WTC11 (cell line): ENCODE results near the gene SLBP. TPM values are rescaled to one million over a fixed set of nuclear protein-coding genes. Genes with fewer than 3 reads are reported as not detected.

Source experiments
- ATAC-seq: fragments of 200-7000 bp; cut with Tn5 transposase; 2 replicates; pipeline ENCODE4 v1.10.0; 2021; ENCODE audit warnings: mild to moderate bottlenecking, moderate library complexity
- CTCF ChIA-PET: fragments of 300-600 bp; sonication (Branson Sonifier 250); formaldehyde crosslinking; loops from one replicate; lab custom pipeline; 2021; ENCODE audit warnings: antibody characterized with exemption; lab: Charles Lee
- POLR2A ChIA-PET: fragments of 350-600 bp; sonication (Branson Sonifier 250); formaldehyde crosslinking; loops from one replicate; lab custom pipeline; 2021; ENCODE audit warnings: antibody characterized with exemption; lab: Charles Lee
- DNase-seq: peaks from one replicate; pipeline ENCODE4 v3.0.0; 2021; ENCODE audit warnings: low spot score
- H3K27ac Mint-ChIP-seq: 2 replicates; pipeline ENCODE4 v1.8.0; 2021; ENCODE audit warnings: mixed read lengths
- H3K27me3 Mint-ChIP-seq: 2 replicates; pipeline ENCODE4 v1.8.0; 2021; ENCODE audit warnings: low read depth, mild to moderate bottlenecking, moderate library complexity, mixed read lengths
- H3K36me3 Mint-ChIP-seq: 2 replicates; pipeline ENCODE4 v1.8.0; 2021; ENCODE audit warnings: mixed read lengths
- H3K4me1 Mint-ChIP-seq: 2 replicates; pipeline ENCODE4 v1.8.0; 2022; ENCODE audit warnings: mixed read lengths
- H3K4me3 Mint-ChIP-seq: 2 replicates; pipeline ENCODE4 v1.8.0; 2021; ENCODE audit warnings: mild to moderate bottlenecking, moderate library complexity, mixed read lengths
- H3K9me3 Mint-ChIP-seq: 2 replicates; pipeline ENCODE4 v1.8.0; 2021; ENCODE audit warnings: mixed read lengths
- AFF4 ChIP-seq: sonication (generic); formaldehyde crosslinking; IDR thresholded peaks from 2 replicates; pipeline ENCODE4 v1.8.1; 2023; ENCODE audit warnings: mild to moderate bottlenecking, missing genetic modification reagents, borderline replicate concordance
- ATF1 ChIP-seq: sonication (generic); formaldehyde crosslinking; IDR thresholded peaks from 2 replicates; pipeline ENCODE4 v1.8.1; 2023; ENCODE audit warnings: mild to moderate bottlenecking, moderate library complexity, missing genetic modification reagents
- CREM ChIP-seq: sonication (generic); formaldehyde crosslinking; IDR thresholded peaks from 2 replicates; pipeline ENCODE4 v1.8.1; 2022; ENCODE audit warnings: mild to moderate bottlenecking, missing genetic modification reagents, moderate library complexity
- GABPB1 ChIP-seq: sonication (generic); formaldehyde crosslinking; IDR thresholded peaks from 2 replicates; pipeline ENCODE4 v1.8.1; 2023; ENCODE audit warnings: mild to moderate bottlenecking, missing genetic modification reagents
- GRHL2 ChIP-seq: fragments of 250-450 bp; sonication (Bioruptor Pico); IDR thresholded peaks from 2 replicates; pipeline ENCODE4 v1.8.0; 2022; ENCODE audit warnings: mild to moderate bottlenecking, moderate library complexity; ENCODE audit not compliant: insufficient replicate concordance, severe bottlenecking
- JAZF1 ChIP-seq: fragments of 250-450 bp; sonication (Bioruptor Pico); IDR thresholded peaks from 2 replicates; pipeline ENCODE4 v1.9.0; 2021; ENCODE audit warnings: moderate library complexity, mild to moderate bottlenecking, inconsistent platforms
- MLX ChIP-seq: sonication (generic); formaldehyde crosslinking; IDR thresholded peaks from 2 replicates; pipeline ENCODE4 v1.8.1; 2023; ENCODE audit warnings: mild to moderate bottlenecking, missing genetic modification reagents, moderate library complexity
- MXD4 ChIP-seq: fragments of 250-450 bp; sonication (Bioruptor Pico); IDR thresholded peaks from 2 replicates; pipeline ENCODE4 v1.8.0; 2021; ENCODE audit warnings: mild to moderate bottlenecking, moderate library complexity, borderline replicate concordance
- NFATC4 ChIP-seq: fragments of 250-450 bp; sonication (Bioruptor Pico); IDR thresholded peaks from 2 replicates; pipeline ENCODE4 v1.9.0; 2021; ENCODE audit warnings: mild to moderate bottlenecking
- NFE2L1 ChIP-seq: sonication (generic); formaldehyde crosslinking; IDR thresholded peaks from 2 replicates; pipeline ENCODE4 v1.8.1; 2023; ENCODE audit warnings: missing genetic modification reagents
- NR3C1 ChIP-seq: sonication (generic); formaldehyde crosslinking; conservative IDR thresholded peaks from 2 replicates; pipeline ENCODE4 v1.8.1; 2023; ENCODE audit warnings: low read depth, mild to moderate bottlenecking, missing genetic modification reagents
- TCF7 ChIP-seq: sonication (generic); formaldehyde crosslinking; IDR thresholded peaks from 2 replicates; pipeline ENCODE4 v1.8.0; 2022; ENCODE audit warnings: mild to moderate bottlenecking, low read depth, missing genetic modification reagents, moderate library complexity
- TEAD4 ChIP-seq: sonication (generic); formaldehyde crosslinking; IDR thresholded peaks from 2 replicates; pipeline ENCODE4 v1.8.0; 2022; ENCODE audit warnings: mild to moderate bottlenecking, missing genetic modification reagents
- ZNF396 ChIP-seq: fragments of 250-450 bp; sonication (Bioruptor Pico); IDR thresholded peaks from 2 replicates; pipeline ENCODE4 v1.8.0; 2021; ENCODE audit warnings: mild to moderate bottlenecking, moderate library complexity, borderline replicate concordance
- ZNF512 ChIP-seq: sonication (generic); formaldehyde crosslinking; IDR thresholded peaks from 2 replicates; pipeline ENCODE4 v1.8.1; 2022; ENCODE audit warnings: missing genetic modification reagents, borderline replicate concordance
- ZSCAN18 ChIP-seq: fragments of 250-450 bp; sonication (Bioruptor Pico); IDR thresholded peaks from 2 replicates; pipeline ENCODE4 v2.1.2; 2022; ENCODE audit warnings: mild to moderate bottlenecking, moderate library complexity
- total RNA-seq: library from RNA; stranded (reverse); gene quantifications from 3 replicates; pipeline ENCODE4 v1.2.3, GENCODE V29; 2021

SLBP gene
- total RNA-seq, 1 experiment from 2014 or later = 40.2 TPM

GRCh38 chr4:1757836-1758235 is 45.7 kb upstream of the SLBP start:
- no peak for ATAC-seq
- CTCF ChIA-PET = interaction anchor here (0.7 to 4.7 kb wide), 8 partner anchors 10 to 153 kb away, joined by 3 to 44 read pairs (median 4); no protein-coding TSS in a partner anchor

GRCh38 chr4:1756893-1757779 is 45.0 kb upstream of the SLBP start:
- Mint-ChIP-seq H3K4me1 (no peaks in the 10 kb centered on the region), H3K27ac (no peak overlapping the region), H3K27me3 (no peaks in the 10 kb centered on the region), H3K9me3 (no peaks in the 10 kb centered on the region), H3K4me3 (no peak overlapping the region), H3K36me3 (no peaks in the 10 kb centered on the region)
- ChIA-PET POLR2A (interaction anchor here (1.3 kb wide), 1 partner anchor 36 kb away, joined by 3 read pairs; the partner anchor contains the start of gene FGFR3), CTCF (interaction anchor here (0.7 to 4.7 kb wide), 6 partner anchors 9 to 154 kb away, joined by 3 to 44 read pairs (median 4); no protein-coding TSS in a partner anchor)
- DNase-seq (no peak), ATAC-seq (no peak)
- TF ChIP-seq JAZF1 = no peak
- TF ChIP-seq, all 79 proteins: peak for 0

More at GRCh38 chr4:1757836-1758235, 45.7 kb upstream of the SLBP start:
- Mint-ChIP-seq H3K4me3 (no peak overlapping the region), H3K27ac (no peak overlapping the region), H3K4me1 (no peaks in the 10 kb centered on the region), H3K36me3 (no peaks in the 10 kb centered on the region), H3K27me3 (no peaks in the 10 kb centered on the region), H3K9me3 (no peaks in the 10 kb centered on the region)
- no peak for DNase-seq
- no peak for TF ChIP-seq ZNF512 (CRISPR knock-in tag)
- no peak for TF ChIP-seq AFF4
- TF ChIP-seq MXD4 (CRISPR knock-in tag) = no peak
- TF ChIP-seq GABPB1 (CRISPR knock-in tag) = no peak
- TF ChIP-seq GRHL2 = no peak
- TF ChIP-seq TCF7 (CRISPR knock-in tag) = no peak
- no peak for TF ChIP-seq TEAD4 (CRISPR knock-in tag)
- POLR2A ChIA-PET = interaction anchor here (1.3 kb wide), 1 partner anchor 35 kb away, joined by 3 read pairs; the partner anchor contains the start of gene FGFR3

GRCh38 chr4:1756079-1756478 is 44.0 kb upstream of the SLBP start:
- no peak for TF ChIP-seq ATF1 (CRISPR knock-in tag)
- no peak for TF ChIP-seq ZSCAN18 (CRISPR knock-in tag)
- no peak for TF ChIP-seq NR3C1
- no peak for TF ChIP-seq ZNF396 (CRISPR knock-in tag)
- no peak for TF ChIP-seq NFATC4 (CRISPR knock-in tag)
- no peak for TF ChIP-seq MXD4 (CRISPR knock-in tag)
- no peak for TF ChIP-seq NFE2L1 (CRISPR knock-in tag)
- TF ChIP-seq MLX (CRISPR knock-in tag) = no peak
- TF ChIP-seq CREM (CRISPR knock-in tag) = no peak
- CTCF ChIA-PET = interaction anchor here (0.9 to 1.0 kb wide), 2 partner anchors 12 to 54 kb away, joined by 3 to 4 read pairs; no protein-coding TSS in a partner anchor
- no peaks in the 10 kb centered on the region for H3K4me1 Mint-ChIP-seq
- no peaks in the 10 kb centered on the region for H3K27me3 Mint-ChIP-seq
- ATAC-seq (no peak), DNase-seq (no peak)
- no peak overlapping the region for H3K4me3 Mint-ChIP-seq
- H3K9me3 Mint-ChIP-seq = no peaks in the 10 kb centered on the region
- H3K36me3 Mint-ChIP-seq = no peaks in the 10 kb centered on the region
- POLR2A ChIA-PET = no interaction called here
- no peak overlapping the region for H3K27ac Mint-ChIP-seq
